ENCODE results near the gene KCNK17. TPM values are rescaled to one million over a fixed set of nuclear protein-coding genes. Genes with fewer than 3 reads are reported as not detected.

KCNK17 gene
- total and polyA plus RNA-seq, 8 donors: 0.15 to 1.1 (median 0.57) TPM; not detected in 4

GRCh38 chr6:39327507-39327906, 13.3 kb upstream of the KCNK17 start:
- DNase-seq: no peak
- no peaks in the 10 kb centered on the region for H3K4me1 ChIP-seq
- 50 to 58% (median 53%) methylated on average over 5 of the region's 5 CpGs for WGBS, 5 donors
- no peaks in the 10 kb centered on the region for H3K36me3 ChIP-seq
- peaks cover 0 to 6% (median 0%) of the 10 kb centered on the region in 3 donors for H3K27me3 ChIP-seq
- H3K9me3 ChIP-seq: no peaks in the 10 kb centered on the region
- no peak overlapping the region for H3K27ac ChIP-seq
- TF ChIP-seq EP300 (IDR thresholded peaks at IDR 0.05) (no peak), POLR2A (IDR thresholded peaks at IDR 0.05) (no peak), POLR2AphosphoS5 (IDR thresholded peaks at IDR 0.05) (no peak), CTCF (IDR thresholded peaks at IDR 0.05) (no peak)
- intact Hi-C loops (cut with DNase I; ENCODE audit: low total_unique reads): no loop called here
- no peak overlapping the region for H3K4me3 ChIP-seq

- TF ChIP-seq CTCF (IDR thresholded peaks at IDR 0.05) (no peak), EP300 (IDR thresholded peaks at IDR 0.05) (no peak), POLR2A (IDR thresholded peaks at IDR 0.05) (no peak), POLR2AphosphoS5 (IDR thresholded peaks at IDR 0.05) (no peak)
- 50 to 74% (median 65%) methylated on average over 7 to 11 of the region's 11 CpGs for WGBS, 5 donors
- intact Hi-C loops (cut with DNase I; ENCODE audit: low total_unique reads): no loop called here
- no peak for DNase-seq
- peaks cover 0 to 17% (median 0%) of the 10 kb centered on the region in 3 donors for H3K27me3 ChIP-seq
- H3K36me3 ChIP-seq: no peaks in the 10 kb centered on the region
- H3K4me3 ChIP-seq: no peak within 1 kb of the TSS
- no peak within 1 kb of the TSS for H3K27ac ChIP-seq
- peaks cover 0 to 7% (median 0%) of the 10 kb centered on the region in 4 donors for H3K4me1 ChIP-seq
- no peaks in the 10 kb centered on the region for H3K9me3 ChIP-seq
Measured at GRCh38 chr6:39322306-39322850, 8.2 kb upstream of the KCNK17 start, which contains the start of gene KCNK16. KCNK16 (minus strand) TSS chr6:39322702; CDS start chr6:39322540, 162 bp downstream.

GRCh38 chr6:39321761-39322160, 7.5 kb upstream of the KCNK17 start:
- H3K4me1 ChIP-seq: peaks cover 0 to 7% (median 0%) of the 10 kb centered on the region in 4 donors
- no peak overlapping the region for H3K27ac ChIP-seq
- peaks cover 0 to 19% (median 0%) of the 10 kb centered on the region in 3 donors for H3K27me3 ChIP-seq
- intact Hi-C loops (cut with DNase I; ENCODE audit: low total_unique reads): no loop called here
- TF ChIP-seq EP300 (IDR thresholded peaks at IDR 0.05) (no peak), POLR2AphosphoS5 (IDR thresholded peaks at IDR 0.05) (no peak), CTCF (IDR thresholded peaks at IDR 0.05) (no peak), POLR2A (IDR thresholded peaks at IDR 0.05) (no peak)
- H3K36me3 ChIP-seq: no peaks in the 10 kb centered on the region
- H3K9me3 ChIP-seq: no peaks in the 10 kb centered on the region
- H3K4me3 ChIP-seq: no peak overlapping the region
- WGBS, 5 donors: 64 to 87% (median 76%) methylated on average over 5 of the region's 5 CpGs
- DNase-seq: no peak

- no peak overlapping the region for H3K4me3 ChIP-seq
Measured at GRCh38 chr6:39320363-39320984, 6.3 kb upstream of the KCNK17 start.

More at GRCh38 chr6:39320363-39320984, 6.3 kb upstream of the KCNK17 start:
- TF ChIP-seq EP300 (IDR thresholded peaks at IDR 0.05) (no peak), POLR2AphosphoS5 (IDR thresholded peaks at IDR 0.05) (no peak), POLR2A (IDR thresholded peaks at IDR 0.05) (no peak), CTCF (IDR thresholded peaks at IDR 0.05) (no peak)
- DNase-seq: no peak
- intact Hi-C loops (cut with DNase I; ENCODE audit: low total_unique reads): no loop called here
- Histone ChIP-seq H3K27me3 (peaks cover 0 to 32% (median 0%) of the 10 kb centered on the region in 3 donors), H3K9me3 (no peaks in the 10 kb centered on the region), H3K4me1 (peaks cover 0 to 7% (median 0%) of the 10 kb centered on the region in 4 donors), H3K27ac (no peak overlapping the region), H3K36me3 (no peaks in the 10 kb centered on the region)
- 61 to 69% (median 67%) methylated on average over 10 of the region's 10 CpGs for WGBS, 5 donors

Measured in stomach (tissue), 9 donors.